Measurements from ENCODE around the gene DCST2.

Gene DCST2

GRCh38 chr1:155079487-155080311 lies 46.1 kb upstream of the DCST2 start:
- Histone ChIP-seq H3K27me3 (replicated peaks in 2 of 5; ENCODE audit: control insufficient read depth in 4 of 5, insufficient read depth in 5 of 5, low read length in 4 of 5) (peaks cover 0 to 63% (median 37%) of the 10 kb centered on the region in 5 experiments), H3K4me1 (ENCODE audit: control extremely low read depth in 1 of 4, control insufficient read depth in 4 of 4, insufficient read depth in 4 of 4, low read length in 3 of 4) (peaks cover 3 to 62% (median 59%) of the 10 kb centered on the region in 4 experiments), H3K27ac (ENCODE audit: insufficient read depth in 1 of 2, low read depth in 1 of 2, low read length in 2 of 2, poor library complexity in 1 of 2, severe bottlenecking in 2 of 2) (no peak overlapping the region), H3K36me3 (ENCODE audit: control insufficient read depth in 4 of 4, insufficient read depth in 4 of 4, low read length in 3 of 4) (no peaks in the 10 kb centered on the region), H3K4me3 (ENCODE audit: control insufficient read depth in 1 of 7, extremely low read depth in 1 of 7, insufficient read depth in 4 of 7, low read depth in 2 of 7, low read length in 6 of 7) (peak overlapping the region in 4 of 7 experiments; percentile 24 to 62 (median 40)), H3K9me3 (ENCODE audit: control extremely low read depth in 1 of 5, control insufficient read depth in 4 of 5, insufficient read depth in 2 of 5, low read depth in 1 of 5, low read length in 4 of 5) (no peaks in the 10 kb centered on the region)
- POLR2A ChIA-PET, result no interaction called here
- peak in 1 of 3 donors; percentile 52 for DNase-seq
- under 1% methylated on average over 47 of the region's 67 CpGs for WGBS (ENCODE audit: insufficient coverage)
- CTCF ChIA-PET, result interaction anchor here (1.0 to 11.6 kb wide), 6 partner anchors 8 to 520 kb away, joined by 3 to 121 read pairs (median 6); partner anchors contain the start of gene EFNA4

GRCh38 chr1:155079210-155079486 lies 45.6 kb upstream of the DCST2 start:
- no peak for DNase-seq
- H3K27me3 ChIP-seq (replicated peaks in 2 of 5; ENCODE audit: control insufficient read depth in 4 of 5, insufficient read depth in 5 of 5, low read length in 4 of 5), result peaks cover 0 to 63% (median 37%) of the 10 kb centered on the region in 5 experiments
- ChIA-PET CTCF (interaction anchor here (1.0 to 11.6 kb wide), 3 partner anchors 15 to 520 kb away, joined by 3 to 121 read pairs (median 13); partner anchors contain the start of gene EFNA4), POLR2A (interaction anchor here (0.7 kb wide), 1 partner anchor 10 kb away, joined by 3 read pairs; no protein-coding TSS in a partner anchor)
- H3K9me3 ChIP-seq (ENCODE audit: control extremely low read depth in 1 of 5, control insufficient read depth in 4 of 5, insufficient read depth in 2 of 5, low read depth in 1 of 5, low read length in 4 of 5), result no peaks in the 10 kb centered on the region
- no peak overlapping the region for H3K27ac ChIP-seq (ENCODE audit: insufficient read depth in 1 of 2, low read depth in 1 of 2, low read length in 2 of 2, poor library complexity in 1 of 2, severe bottlenecking in 2 of 2)
- H3K4me1 ChIP-seq (ENCODE audit: control extremely low read depth in 1 of 4, control insufficient read depth in 4 of 4, insufficient read depth in 4 of 4, low read length in 3 of 4), result peaks cover 3 to 57% (median 56%) of the 10 kb centered on the region in 4 experiments
- H3K4me3 ChIP-seq (ENCODE audit: control insufficient read depth in 1 of 7, extremely low read depth in 1 of 7, insufficient read depth in 4 of 7, low read depth in 2 of 7, low read length in 6 of 7), result peak overlapping the region in 5 of 7 experiments; percentile 32 to 62 (median 37)
- WGBS (ENCODE audit: insufficient coverage), result 0% methylated on average over 8 of the region's 10 CpGs
- H3K36me3 ChIP-seq (ENCODE audit: control insufficient read depth in 4 of 4, insufficient read depth in 4 of 4, low read length in 3 of 4), result no peaks in the 10 kb centered on the region

- H3K27me3 ChIP-seq (replicated peaks in 2 of 5; ENCODE audit: control insufficient read depth in 4 of 5, insufficient read depth in 5 of 5, low read length in 4 of 5), result peaks cover 0 to 59% (median 37%) of the 10 kb centered on the region in 5 experiments
These were observed 45.1 kb upstream of the DCST2 start, which contains the start of gene EFNA3 for GRCh38 chr1:155078469-155079209. Gene EFNA3 (plus strand): TSS chr1:155078837. CDS start chr1:155078942, 105 bp downstream.

GRCh38 chr1:155077758-155078445 lies 44.3 kb upstream of the DCST2 start:
- no peak for DNase-seq
- Histone ChIP-seq H3K27ac (ENCODE audit: insufficient read depth in 1 of 2, low read depth in 1 of 2, low read length in 2 of 2, poor library complexity in 1 of 2, severe bottlenecking in 2 of 2) (no peak overlapping the region), H3K27me3 (replicated peaks in 2 of 5; ENCODE audit: control insufficient read depth in 4 of 5, insufficient read depth in 5 of 5, low read length in 4 of 5) (peaks cover 0 to 52% (median 33%) of the 10 kb centered on the region in 5 experiments), H3K4me3 (ENCODE audit: control insufficient read depth in 1 of 7, extremely low read depth in 1 of 7, insufficient read depth in 4 of 7, low read depth in 2 of 7, low read length in 6 of 7) (peak overlapping the region in 1 of 7 experiments; percentile 8), H3K36me3 (ENCODE audit: control insufficient read depth in 4 of 4, insufficient read depth in 4 of 4, low read length in 3 of 4) (no peaks in the 10 kb centered on the region), H3K4me1 (ENCODE audit: control extremely low read depth in 1 of 4, control insufficient read depth in 4 of 4, insufficient read depth in 4 of 4, low read length in 3 of 4) (peaks cover 3 to 65% (median 52%) of the 10 kb centered on the region in 4 experiments), H3K9me3 (ENCODE audit: control extremely low read depth in 1 of 5, control insufficient read depth in 4 of 5, insufficient read depth in 2 of 5, low read depth in 1 of 5, low read length in 4 of 5) (no peaks in the 10 kb centered on the region)
- 91% methylated on average over 4 of the region's 4 CpGs for WGBS (ENCODE audit: insufficient coverage)
- POLR2A ChIA-PET, result no interaction called here
- CTCF ChIA-PET, result interaction anchor here (3.1 to 11.6 kb wide), 2 partner anchors 14 to 24 kb away, joined by 13 to 121 read pairs; partner anchors contain the start of gene EFNA4

More at GRCh38 chr1:155078469-155079209, 45.1 kb upstream of the DCST2 start, which contains the start of gene EFNA3:
- WGBS (ENCODE audit: insufficient coverage), result under 1% methylated on average over 54 of the region's 59 CpGs
- Histone ChIP-seq H3K4me3 (ENCODE audit: control insufficient read depth in 1 of 7, extremely low read depth in 1 of 7, insufficient read depth in 4 of 7, low read depth in 2 of 7, low read length in 6 of 7) (peak within 1 kb of the TSS in 5 of 7 experiments; percentile 32 to 62 (median 46)), H3K4me1 (ENCODE audit: control extremely low read depth in 1 of 4, control insufficient read depth in 4 of 4, insufficient read depth in 4 of 4, low read length in 3 of 4) (peaks cover 3 to 58% (median 55%) of the 10 kb centered on the region in 4 experiments), H3K36me3 (ENCODE audit: control insufficient read depth in 4 of 4, insufficient read depth in 4 of 4, low read length in 3 of 4) (no peaks in the 10 kb centered on the region), H3K27ac (ENCODE audit: insufficient read depth in 1 of 2, low read depth in 1 of 2, low read length in 2 of 2, poor library complexity in 1 of 2, severe bottlenecking in 2 of 2) (no peak within 1 kb of the TSS), H3K9me3 (ENCODE audit: control extremely low read depth in 1 of 5, control insufficient read depth in 4 of 5, insufficient read depth in 2 of 5, low read depth in 1 of 5, low read length in 4 of 5) (no peaks in the 10 kb centered on the region)
- CTCF ChIA-PET, result interaction anchor here (1.0 to 11.6 kb wide), 3 partner anchors 14 to 519 kb away, joined by 3 to 121 read pairs (median 13); partner anchors contain the start of gene EFNA4
- POLR2A ChIA-PET, result interaction anchor here (0.7 kb wide), 1 partner anchor 9 kb away, joined by 3 read pairs; no protein-coding TSS in a partner anchor
- peak in 2 of 3 donors; percentile 49 to 56 for DNase-seq

GRCh38 chr1:155077346-155077745 lies 43.8 kb upstream of the DCST2 start:
- no peaks in the 10 kb centered on the region for H3K36me3 ChIP-seq (ENCODE audit: control insufficient read depth in 4 of 4, insufficient read depth in 4 of 4, low read length in 3 of 4)
- peaks cover 0 to 46% (median 27%) of the 10 kb centered on the region in 5 experiments for H3K27me3 ChIP-seq (replicated peaks in 2 of 5; ENCODE audit: control insufficient read depth in 4 of 5, insufficient read depth in 5 of 5, low read length in 4 of 5)
- H3K27ac ChIP-seq (ENCODE audit: insufficient read depth in 1 of 2, low read depth in 1 of 2, low read length in 2 of 2, poor library complexity in 1 of 2, severe bottlenecking in 2 of 2), result no peak overlapping the region
- ChIA-PET CTCF (interaction anchor here (3.1 to 11.6 kb wide), 2 partner anchors 13 to 24 kb away, joined by 13 to 121 read pairs; partner anchors contain the start of gene EFNA4), POLR2A (no interaction called here)
- no peak overlapping the region for H3K4me3 ChIP-seq (ENCODE audit: control insufficient read depth in 1 of 7, extremely low read depth in 1 of 7, insufficient read depth in 4 of 7, low read depth in 2 of 7, low read length in 6 of 7)
- peaks cover 3 to 64% (median 47%) of the 10 kb centered on the region in 4 experiments for H3K4me1 ChIP-seq (ENCODE audit: control extremely low read depth in 1 of 4, control insufficient read depth in 4 of 4, insufficient read depth in 4 of 4, low read length in 3 of 4)
- no peak for DNase-seq
- WGBS (ENCODE audit: insufficient coverage), result 97% methylated on average over 3 of the region's 3 CpGs
- no peaks in the 10 kb centered on the region for H3K9me3 ChIP-seq (ENCODE audit: control extremely low read depth in 1 of 5, control insufficient read depth in 4 of 5, insufficient read depth in 2 of 5, low read depth in 1 of 5, low read length in 4 of 5)

GRCh38 chr1:155076371-155076770 lies 42.8 kb upstream of the DCST2 start:
- 100% methylated on average over 1 of the region's 1 CpG for WGBS (ENCODE audit: insufficient coverage)
- no peak for DNase-seq
- no peaks in the 10 kb centered on the region for H3K9me3 ChIP-seq (ENCODE audit: control extremely low read depth in 1 of 5, control insufficient read depth in 4 of 5, insufficient read depth in 2 of 5, low read depth in 1 of 5, low read length in 4 of 5)
- peaks cover 2 to 61% (median 42%) of the 10 kb centered on the region in 4 experiments for H3K4me1 ChIP-seq (ENCODE audit: control extremely low read depth in 1 of 4, control insufficient read depth in 4 of 4, insufficient read depth in 4 of 4, low read length in 3 of 4)
- ChIA-PET CTCF (interaction anchor here (1.0 to 11.6 kb wide), 8 partner anchors 8 to 516 kb away, joined by 3 to 121 read pairs (median 4); partner anchors contain the start of gene EFNA4), POLR2A (no interaction called here)
- peaks cover 0 to 36% (median 22%) of the 10 kb centered on the region in 5 experiments for H3K27me3 ChIP-seq (replicated peaks in 2 of 5; ENCODE audit: control insufficient read depth in 4 of 5, insufficient read depth in 5 of 5, low read length in 4 of 5)
- no peak overlapping the region for H3K4me3 ChIP-seq (ENCODE audit: control insufficient read depth in 1 of 7, extremely low read depth in 1 of 7, insufficient read depth in 4 of 7, low read depth in 2 of 7, low read length in 6 of 7)
- no peaks in the 10 kb centered on the region for H3K36me3 ChIP-seq (ENCODE audit: control insufficient read depth in 4 of 4, insufficient read depth in 4 of 4, low read length in 3 of 4)
- no peak overlapping the region for H3K27ac ChIP-seq (ENCODE audit: insufficient read depth in 1 of 2, low read depth in 1 of 2, low read length in 2 of 2, poor library complexity in 1 of 2, severe bottlenecking in 2 of 2)
